Right ventricle myocardium inferior (tissue), 1 donor: Measurements from ENCODE around the gene GNPTG. TPM values are rescaled to one million over a fixed set of nuclear protein-coding genes. Genes with fewer than 3 reads are reported as not detected.
A peak's percentile ranks its signal among the peaks of the same experiment; 100 is the strongest.
"Not testable (repeated sequence)": the region's sequence is repeated elsewhere in the genome, so short reads cannot be mapped to it uniquely, and the experiment has no call there.

ENCODE experiments used
- ATAC-seq: fragments of 200-7000 bp; cut with Tn5 transposase; one replicate; pipeline ENCODE4 v1.9.1; 2020; ENCODE audit warnings: mild to moderate bottlenecking, moderate library complexity
- DNase-seq: peaks from one replicate; pipeline ENCODE4 v3.0.0; 2021; ENCODE audit errors: missing footprints
- intact Hi-C: fragments of 100-400 bp; cut with DNase I; formaldehyde crosslinking; loops from one replicate; pipeline ENCODE4 v1.11.0; 2022
- total RNA-seq: library from RNA; stranded (reverse); fragmentation: NEBNext Ultra II Directional; extraction: Animal tissue kit (Norgen Biotek cat#: 25700); gene quantifications from one replicate; pipeline ENCODE4 v1.2.1, GENCODE V29; 2021
- donor health status: DM: no; HTN: yes; CAD: no; lungs with severe emphysema.

GNPTG gene
- total RNA-seq, 1 donor from 2014 or later: 35.0 TPM

- DNase-seq (no peak), ATAC-seq (no peak)
- intact Hi-C loops: no loop called here
These were observed 35.7 kb upstream of the GNPTG start for GRCh38 chr16:1316033-1316405.

- intact Hi-C loops: no loop called here
- DNase-seq (no peak), ATAC-seq (no peak)
These were observed 34.1 kb upstream of the GNPTG start for GRCh38 chr16:1317479-1318267.

- ATAC-seq (no peak), DNase-seq (no peak)
- intact Hi-C loops: no loop called here
These were observed 33.5 kb upstream of the GNPTG start for GRCh38 chr16:1318268-1318545.

GRCh38 chr16:1319041-1319440 is 32.7 kb upstream of the GNPTG start:
- ATAC-seq (no peak), DNase-seq (no peak)
- intact Hi-C loops: no loop called here

GRCh38 chr16:1320097-1320496 is 31.6 kb upstream of the GNPTG start:
- intact Hi-C loops: no loop called here
- DNase-seq (no peak), ATAC-seq (peak; percentile 13)

GRCh38 chr16:1320658-1321240 is 31.0 kb upstream of the GNPTG start:
- no peak for ATAC-seq
- intact Hi-C loops: no loop called here
- DNase-seq: no peak

GRCh38 chr16:1322407-1322806 is 29.3 kb upstream of the GNPTG start:
- no peak for ATAC-seq
- intact Hi-C loops: no loop called here
- DNase-seq: no peak

GRCh38 chr16:1323296-1324239 is 28.2 kb upstream of the GNPTG start:
- ATAC-seq: no peak
- intact Hi-C loops: no loop called here
- DNase-seq: no peak

GRCh38 chr16:1324286-1324826 is 27.4 kb upstream of the GNPTG start:
- intact Hi-C loops: no loop called here
- ATAC-seq: no peak
- no peak for DNase-seq

GRCh38 chr16:1325261-1325660 is 26.5 kb upstream of the GNPTG start:
- ATAC-seq (no peak), DNase-seq (no peak)
- intact Hi-C loops: no loop called here

GRCh38 chr16:1325673-1326371 is 25.9 kb upstream of the GNPTG start:
- intact Hi-C loops: no loop called here
- ATAC-seq (peak; percentile 24), DNase-seq (no peak)

GRCh38 chr16:1326391-1326790 is 25.3 kb upstream of the GNPTG start:
- ATAC-seq (no peak), DNase-seq (no peak)
- intact Hi-C loops: no loop called here

GRCh38 chr16:1326946-1327618 is 24.6 kb upstream of the GNPTG start:
- DNase-seq: no peak
- intact Hi-C loops: no loop called here
- no peak for ATAC-seq

GRCh38 chr16:1327619-1327947 is 24.1 kb upstream of the GNPTG start:
- intact Hi-C loops: no loop called here
- DNase-seq (no peak), ATAC-seq (no peak)

- ATAC-seq, intact Hi-C loops, DNase-seq: not testable (repeated sequence)
These were observed 23.6 kb upstream of the GNPTG start for GRCh38 chr16:1328136-1328535.

- DNase-seq, ATAC-seq, intact Hi-C loops: not testable (repeated sequence)
These were observed 22.8 kb upstream of the GNPTG start for GRCh38 chr16:1328961-1329360.

- no peak for ATAC-seq
- intact Hi-C loops: no loop called here
- DNase-seq: no peak
These were observed 21.3 kb upstream of the GNPTG start for GRCh38 chr16:1330260-1330914.
